ENCODE results near the gene PILRB.

Gene PILRB

DNA sequence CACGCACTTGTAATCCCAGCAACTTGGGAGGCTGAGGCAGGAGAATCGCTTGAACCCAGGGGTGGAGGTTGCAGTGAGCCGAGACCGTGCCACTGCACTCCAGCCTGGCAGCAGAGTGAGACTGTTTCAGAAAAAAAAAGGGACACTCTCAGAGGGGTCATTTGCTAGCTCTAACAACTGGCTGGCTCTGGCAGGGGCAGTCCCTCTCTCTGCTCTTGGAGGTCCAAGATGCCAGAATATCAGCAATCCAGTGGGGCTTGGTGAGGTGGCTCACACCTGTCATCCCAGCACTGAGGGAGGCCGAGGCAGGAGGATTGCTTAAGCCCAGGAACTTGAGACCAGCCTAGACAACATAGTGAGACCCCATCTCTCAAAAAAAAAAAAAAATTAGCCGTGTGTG lies 12.8 kb downstream of the PILRB start:
- TF ChIP-seq CTCF (IDR thresholded peaks at IDR 0.05; ENCODE audit: extremely low read depth, missing control alignments), result no peak
- no peak for DNase-seq (ENCODE audit: low spot score)

- DNase-seq (ENCODE audit: low spot score), result no peak
- TF ChIP-seq CTCF (IDR thresholded peaks at IDR 0.05; ENCODE audit: extremely low read depth, missing control alignments), result no peak
Measured at GRCh38 chr7:100371561-100372171, 13.7 kb downstream of the PILRB start.

DNA sequence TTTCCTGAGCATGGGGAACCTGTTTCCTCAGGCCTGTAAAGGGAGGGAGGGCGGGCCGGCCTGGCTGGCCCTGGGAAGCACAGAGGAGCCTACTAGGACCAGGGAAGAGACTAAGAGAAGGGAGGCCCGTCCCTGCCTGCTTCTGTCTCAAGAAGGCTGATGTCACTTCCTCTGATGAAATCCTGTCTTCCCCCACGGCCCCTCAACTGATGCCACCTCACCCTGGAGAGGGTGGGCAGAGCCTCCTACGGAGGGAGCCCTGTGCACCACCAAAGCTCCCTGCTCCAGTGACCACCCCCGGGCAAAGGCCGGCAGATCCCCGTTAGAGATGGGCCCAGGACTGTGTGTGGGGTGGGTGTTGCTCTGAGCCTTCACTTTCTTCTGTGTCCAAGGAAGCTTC lies 14.3 kb downstream of the PILRB start:
- no peak for DNase-seq (ENCODE audit: low spot score)
- TF ChIP-seq CTCF (IDR thresholded peaks at IDR 0.05; ENCODE audit: extremely low read depth, missing control alignments), result no peak

GRCh38 chr7:100372694-100373093 lies 14.8 kb downstream of the PILRB start:
- no peak for TF ChIP-seq CTCF (IDR thresholded peaks at IDR 0.05; ENCODE audit: extremely low read depth, missing control alignments)
- DNase-seq (ENCODE audit: low spot score), result no peak

GRCh38 chr7:100373261-100373831 lies 15.4 kb downstream of the PILRB start, which contains the start of gene PILRA:
TSS of gene PILRA (plus strand) at chr7:100373487. CDS start at chr7:100373657, 170 bp downstream.
- DNase-seq (ENCODE audit: low spot score), result no peak
- TF ChIP-seq CTCF (IDR thresholded peaks at IDR 0.05; ENCODE audit: extremely low read depth, missing control alignments), result no peak

DNA sequence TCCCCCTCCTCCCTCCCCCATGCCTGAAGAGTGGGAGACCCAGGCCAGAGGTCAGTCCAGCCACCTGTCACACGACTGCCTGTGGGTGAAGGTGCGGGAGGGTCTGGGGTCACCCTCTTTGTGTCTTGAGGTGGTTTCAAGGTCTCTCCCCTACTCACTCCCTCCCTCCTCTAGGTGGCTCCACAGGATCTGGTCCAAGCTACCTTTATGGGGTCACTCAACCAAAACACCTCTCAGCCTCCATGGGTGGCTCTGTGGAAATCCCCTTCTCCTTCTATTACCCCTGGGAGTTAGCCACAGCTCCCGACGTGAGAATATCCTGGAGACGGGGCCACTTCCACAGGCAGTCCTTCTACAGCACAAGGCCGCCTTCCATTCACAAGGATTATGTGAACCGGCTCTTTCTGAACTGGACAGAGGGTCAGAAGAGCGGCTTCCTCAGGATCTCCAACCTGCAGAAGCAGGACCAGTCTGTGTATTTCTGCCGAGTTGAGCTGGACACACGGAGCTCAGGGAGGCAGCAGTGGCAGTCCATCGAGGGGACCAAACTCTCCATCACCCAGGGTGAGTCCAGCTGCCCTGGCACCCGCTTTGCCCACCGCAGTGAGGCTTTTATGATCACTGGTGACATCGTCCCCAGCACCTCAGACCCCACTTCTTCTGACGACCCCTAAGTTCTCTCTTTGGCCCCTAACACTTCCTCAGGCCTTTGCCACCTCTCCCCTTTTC lies 16.1 kb downstream of the PILRB start:
- peak; percentile 57 for DNase-seq (ENCODE audit: low spot score)

GRCh38 chr7:100374601-100375000 lies 16.7 kb downstream of the PILRB start:
- no peak for TF ChIP-seq CTCF (IDR thresholded peaks at IDR 0.05; ENCODE audit: extremely low read depth, missing control alignments)
- no peak for DNase-seq (ENCODE audit: low spot score)
